Muscle of back (tissue), 11 donors: ENCODE results near the gene NR4A1. TPM values are rescaled to one million over a fixed set of nuclear protein-coding genes. Genes with fewer than 3 reads are reported as not detected.
A peak's percentile ranks its signal among the peaks of the same experiment; 100 is the strongest.
"Not testable (repeated sequence)": the region's sequence is repeated elsewhere in the genome, so short reads cannot be mapped to it uniquely, and the experiment has no call there.

Experiments
- DNase-seq, 3 donors: peaks; one replicate each; pipeline versions ENCODE4 v3.0.0 to v3.0.0-alpha.2; 2013
- polyA plus RNA-seq, 10 donors: library from polyadenylated mRNA; unstranded; fragments of 120-200 nt; gene quantifications; one replicate each; pipeline ENCODE4 v1.2.1, GENCODE V29; 2013; ENCODE audit not compliant: insufficient read length in 10 of 10

NR4A1 gene
- polyA plus RNA-seq, 10 donors: 11.5 to 217 (median 33.2) TPM

DNA sequence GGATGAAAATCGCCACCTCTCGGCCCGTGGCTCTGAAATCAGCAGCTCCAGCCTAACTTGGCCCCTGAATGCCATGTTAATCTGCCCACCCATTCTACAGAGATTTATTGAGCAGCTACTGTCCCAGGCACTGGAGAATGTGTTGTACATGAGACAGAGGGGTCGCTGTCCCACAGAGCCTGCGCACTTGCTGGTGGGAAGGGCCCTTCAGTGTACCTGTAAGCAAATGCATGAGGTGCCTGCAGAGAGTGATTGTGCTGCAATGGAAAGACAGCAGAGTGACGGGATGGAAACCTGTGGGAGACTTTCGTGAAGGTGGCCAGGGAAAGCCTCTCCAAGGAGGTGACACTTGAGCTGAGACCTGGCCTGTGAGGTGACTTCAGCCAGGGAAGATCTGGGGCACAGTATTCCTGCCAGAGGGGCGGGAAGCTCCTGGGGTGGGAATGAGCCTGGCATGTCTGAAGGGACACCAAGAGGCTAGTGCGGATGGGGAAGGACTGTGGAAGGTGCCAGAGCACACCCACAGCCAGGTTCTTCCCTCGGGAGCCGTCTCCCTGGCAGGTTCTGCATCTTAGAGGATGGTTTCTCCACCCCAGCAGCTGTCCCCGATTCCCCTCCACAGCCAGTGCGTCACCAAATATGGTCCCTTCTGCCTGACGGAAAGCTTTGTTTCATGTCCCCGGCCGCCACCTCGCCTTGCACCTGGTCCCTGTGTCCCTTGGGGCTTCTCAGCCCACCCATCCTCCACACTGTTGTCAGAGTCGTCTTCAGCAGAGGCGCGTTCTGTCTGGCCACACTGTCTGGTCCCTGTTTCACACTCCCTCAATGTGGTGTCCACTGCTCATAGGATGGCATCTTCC, 36.9 kb downstream of the NR4A1 start:
- DNase-seq: peak in 1 of 3 donors; percentile 4

DNA sequence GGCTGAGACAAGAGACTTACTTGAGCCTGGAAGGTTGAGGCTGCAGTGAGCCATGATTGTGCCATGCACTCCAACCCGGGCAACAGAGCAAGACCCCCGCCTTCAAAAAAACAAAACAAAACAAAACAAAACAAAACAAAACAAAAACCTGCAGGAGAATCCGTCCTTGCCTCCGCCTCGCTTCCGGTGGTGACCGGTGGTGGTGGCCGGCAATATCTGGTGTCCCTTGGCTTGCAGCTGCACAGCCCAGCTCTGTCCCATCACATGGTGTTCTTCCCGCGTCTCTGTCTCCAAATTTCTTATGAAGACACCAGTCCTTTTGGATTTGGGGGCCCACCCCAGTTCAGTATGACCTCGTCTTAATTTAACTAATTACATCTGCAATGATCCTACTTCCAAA, 38.2 kb downstream of the NR4A1 start:
- no peak for DNase-seq

DNA sequence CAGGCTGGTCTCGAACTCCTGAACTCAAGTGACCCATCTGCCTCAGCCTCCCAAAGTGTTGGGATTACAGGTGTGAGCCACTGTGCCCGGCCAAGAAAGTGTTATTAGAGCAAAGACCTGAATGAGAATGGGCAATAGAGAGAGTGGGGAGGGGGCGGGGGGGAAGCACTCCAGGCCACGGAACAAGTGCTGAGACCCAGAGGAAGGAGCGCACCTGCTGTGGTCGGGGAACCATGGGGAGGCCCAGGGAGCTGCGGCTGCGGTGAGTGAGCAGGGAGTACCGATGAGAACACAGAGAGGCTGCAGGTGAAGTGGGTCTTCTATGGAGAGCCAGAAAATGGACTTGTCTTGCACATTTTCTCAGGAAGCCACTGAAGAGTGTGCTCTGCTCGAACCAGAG, 39.0 kb downstream of the NR4A1 start:
- no peak for DNase-seq

DNA sequence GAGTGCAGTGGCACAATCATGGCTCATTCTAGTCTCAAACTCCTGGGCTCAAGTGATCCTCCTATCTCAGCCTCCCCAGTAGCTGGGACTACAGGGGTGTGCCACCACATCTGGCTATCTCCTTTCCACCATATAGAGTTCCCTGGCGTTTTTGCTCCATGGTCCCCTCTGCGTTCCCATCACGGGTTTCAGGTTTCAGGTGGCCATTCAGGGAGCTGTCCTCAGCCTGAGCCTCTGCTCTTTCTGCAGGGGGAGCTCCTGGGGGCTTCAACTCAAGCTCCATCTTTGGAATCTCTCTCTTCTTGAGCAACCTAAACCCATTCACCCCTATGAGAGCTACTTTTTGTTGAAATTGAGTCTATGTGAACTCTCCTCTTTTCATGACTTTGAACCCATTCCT, 39.8 kb downstream of the NR4A1 start:
- DNase-seq: no peak

DNA sequence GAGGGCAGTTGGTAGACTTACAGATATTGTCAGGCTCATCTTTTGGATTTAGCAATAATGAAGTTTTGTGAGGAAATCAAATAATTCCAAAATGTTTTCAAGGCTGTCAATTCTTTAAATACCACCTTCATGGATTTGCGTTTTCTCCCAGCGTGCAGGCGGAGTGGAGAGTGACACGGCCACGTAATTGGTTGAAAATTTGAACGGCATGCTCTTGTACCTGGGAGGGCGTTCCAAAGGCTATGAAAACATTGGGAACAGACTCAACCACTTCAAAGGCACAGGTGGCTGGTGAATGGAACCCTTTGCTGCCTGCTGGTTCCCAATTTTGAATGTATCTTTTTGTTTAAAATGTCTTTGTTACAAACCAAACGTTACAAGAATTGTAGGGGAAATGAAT, 40.6 kb downstream of the NR4A1 start:
- DNase-seq: no peak

DNA sequence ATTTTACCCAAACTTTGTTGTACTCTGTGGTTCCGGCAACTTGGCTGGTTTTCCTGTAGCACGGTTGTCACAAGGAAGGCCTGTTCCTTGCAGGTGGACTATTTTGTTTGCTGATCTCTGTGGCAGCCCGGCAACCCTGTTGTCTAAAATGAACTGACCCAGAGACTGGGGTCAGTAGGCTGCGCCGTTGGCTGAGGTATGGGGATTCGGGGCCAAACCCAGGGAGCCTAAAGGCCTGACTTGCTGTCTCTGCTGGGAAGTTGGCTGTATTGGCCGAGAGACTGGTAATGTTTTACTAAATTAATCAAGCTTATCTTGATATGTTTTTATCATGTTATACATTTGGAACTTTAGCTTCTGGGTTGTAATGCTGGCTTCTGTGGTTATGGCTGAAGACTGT, 42.1 kb downstream of the NR4A1 start:
- no peak for DNase-seq

DNA sequence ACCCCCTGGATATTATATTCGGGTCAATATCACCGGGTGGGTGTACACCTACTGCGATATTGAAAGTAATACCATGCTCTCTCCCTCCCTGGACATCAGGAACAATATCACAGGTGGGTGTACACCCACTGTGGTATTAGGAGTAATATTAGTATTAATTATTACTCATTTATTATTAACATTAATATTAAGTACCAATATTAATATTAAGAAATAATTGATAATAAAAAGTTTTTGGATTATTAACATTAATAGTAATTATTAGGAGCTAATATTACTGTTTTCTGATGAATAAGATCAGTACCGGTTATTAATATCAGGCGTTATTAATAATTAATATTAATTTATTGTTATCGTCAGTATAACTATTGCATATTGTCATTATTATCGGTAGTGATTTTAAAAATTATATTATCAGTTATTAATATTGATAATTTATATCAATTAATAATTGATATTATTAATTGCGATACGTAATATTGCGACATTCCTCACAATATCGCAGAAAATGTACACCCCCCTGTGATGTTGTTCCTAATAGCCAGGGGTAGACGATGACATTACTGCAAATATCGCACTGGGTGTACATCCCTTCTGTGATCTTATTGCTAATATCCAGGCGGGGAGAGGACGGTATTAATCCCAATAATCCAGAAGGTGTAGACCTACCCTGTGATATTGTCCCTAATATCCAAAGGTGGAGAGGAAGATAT, 45.2 kb downstream of the NR4A1 start:
- DNase-seq: no peak

DNA sequence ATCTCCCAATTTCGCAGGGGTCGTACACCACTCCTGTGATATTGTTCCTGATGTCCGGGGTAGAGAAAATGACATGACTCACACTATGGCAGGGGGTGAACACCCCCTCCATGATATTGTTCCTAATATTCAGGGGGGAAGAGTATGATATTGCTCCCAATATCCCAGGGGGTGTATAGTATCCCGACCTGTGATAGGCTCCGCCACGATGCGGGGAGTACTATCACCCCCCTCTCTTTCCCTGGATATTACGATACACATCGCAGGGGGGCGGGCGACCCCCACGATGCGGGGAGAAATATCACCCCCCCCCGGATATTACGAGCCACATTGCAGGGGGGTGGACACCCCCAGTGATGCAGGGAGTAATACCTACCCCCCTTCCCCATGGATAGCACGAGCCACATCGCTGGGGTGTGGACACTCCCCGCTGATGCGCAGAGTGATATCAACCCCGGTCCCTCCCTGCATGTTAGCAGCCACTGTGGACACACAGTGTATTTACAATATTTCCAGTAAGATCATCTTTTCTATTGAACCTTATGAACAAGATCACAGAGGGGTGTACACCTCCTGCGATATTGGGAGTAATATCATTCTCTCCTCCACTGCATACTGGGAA, 45.9 kb downstream of the NR4A1 start:
- DNase-seq: no peak

DNA sequence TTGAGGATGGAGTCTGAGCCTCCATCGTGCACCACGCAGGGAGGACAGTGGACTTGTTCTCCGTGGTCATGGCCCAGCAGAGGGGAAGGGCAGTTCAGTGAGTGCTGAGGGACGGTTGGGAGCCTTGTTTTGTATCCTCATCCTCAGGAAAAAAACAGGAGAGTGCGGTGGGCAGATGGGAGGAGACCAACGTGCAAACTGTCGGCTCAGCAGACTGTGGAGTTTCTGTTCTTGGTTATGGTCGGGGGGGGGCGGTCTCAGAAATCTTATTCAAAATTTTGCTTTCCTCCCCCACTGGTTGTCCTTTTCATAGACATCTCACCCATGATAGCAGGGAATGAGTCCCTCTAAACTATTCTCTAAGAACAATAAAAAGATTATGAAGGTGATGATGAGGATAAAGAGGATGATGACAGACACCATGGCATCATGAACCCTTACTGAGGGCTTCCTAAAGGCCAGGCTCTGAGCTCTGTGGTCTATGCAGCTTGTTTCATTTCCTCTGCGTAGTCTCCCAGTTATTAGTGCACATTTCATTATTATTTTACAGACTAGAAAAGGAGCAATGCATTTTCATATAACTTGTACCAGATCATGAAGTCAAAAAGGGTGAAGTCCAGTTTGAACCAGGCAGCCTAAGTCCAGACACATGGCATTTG, 53.3 kb downstream of the NR4A1 start:
- not testable (repeated sequence) for DNase-seq

Other genes starting within 250 kb of the NR4A1 start
- gene FIGNL2, start 202.7 kb upstream of the NR4A1 start, polyA plus RNA-seq: 1 to 10 TPM in 3 of 10 donors, under 1 TPM in 7; 0.41 to 1.4 (median 0.86) TPM
- gene ANKRD33, start 163.3 kb upstream of the NR4A1 start, polyA plus RNA-seq: under 1 TPM in 2 of 10 donors, not detected in 8; 0.05 to 0.18 TPM
- 10 to 100 TPM; 36.1 to 61.3 (median 43.6) TPM for gene ACVRL1, start 143.9 kb upstream of the NR4A1 start, polyA plus RNA-seq
- 10 to 100 TPM; 10.3 to 19.2 (median 13.1) TPM for gene ACVR1B, start 99.7 kb upstream of the NR4A1 start, polyA plus RNA-seq
- gene TAMALIN, start 44.5 kb upstream of the NR4A1 start, polyA plus RNA-seq: 10 to 100 TPM; 13.3 to 21.0 (median 15.9) TPM
- gene ATG101, start 18.5 kb downstream of the NR4A1 start, polyA plus RNA-seq: 10 to 100 TPM; 21.1 to 31.8 (median 23.1) TPM
- gene SMIM41, start 28.3 kb downstream of the NR4A1 start, polyA plus RNA-seq: under 1 TPM in 4 of 10 donors, not detected in 6; 0.16 to 0.36 (median 0.20) TPM
- gene KRT80, start 140.6 kb downstream of the NR4A1 start, polyA plus RNA-seq: 10 to 100 TPM in 2 of 10 donors, 1 to 10 TPM in 8; 4.4 to 12.8 (median 7.6) TPM
- gene KRT7, start 181.8 kb downstream of the NR4A1 start, polyA plus RNA-seq: 1 to 10 TPM in 2 of 10 donors, under 1 TPM in 5, not detected in 3; 0.16 to 4.3 (median 0.65) TPM
- gene KRT86, start 223.2 kb downstream of the NR4A1 start, polyA plus RNA-seq: under 1 TPM in 8 of 10 donors, not detected in 2; 0.15 to 0.52 (median 0.28) TPM
- gene KRT81, start 240.1 kb downstream of the NR4A1 start, polyA plus RNA-seq: under 1 TPM in 4 of 10 donors, not detected in 6; 0.08 to 0.18 (median 0.10) TPM